Hepatocyte (in vitro differentiated cells): ENCODE measurements around the gene BCL10. TPM values are rescaled to one million over a fixed set of nuclear protein-coding genes. Genes with fewer than 3 reads are reported as not detected.

Experiments
- DNase-seq: peaks from one replicate; pipeline ENCODE4 v3.0.0-alpha.2; 2016; ENCODE audit warnings: low spot score
- H2AFZ ChIP-seq: fragments of 200-600 bp; sonication (generic); 2 replicates; pipeline ENCODE4 v1.6.0; 2016; ENCODE audit warnings: antibody characterized with exemption, mild to moderate bottlenecking
- H3K27ac ChIP-seq: fragments of 200-600 bp; sonication (generic); 2 replicates; pipeline ENCODE4 v1.5.1; 2016; ENCODE audit warnings: mild to moderate bottlenecking
- H3K27me3 ChIP-seq: fragments of 200-600 bp; sonication (generic); 2 replicates; pipeline ENCODE4 v1.6.1; 2016
- H3K36me3 ChIP-seq: fragments of 200-600 bp; sonication (generic); replicated peaks from 2 replicates; pipeline ENCODE4 v1.5.1; 2016; ENCODE audit warnings: low read depth; ENCODE audit not compliant: insufficient read depth
- H3K4me1 ChIP-seq: fragments of 200-600 bp; sonication (generic); 2 replicates; pipeline ENCODE4 v1.5.1; 2016; ENCODE audit warnings: mild to moderate bottlenecking, moderate library complexity; ENCODE audit not compliant: insufficient read depth
- H3K4me2 ChIP-seq: fragments of 200-600 bp; sonication (generic); 2 replicates; pipeline ENCODE4 v1.6.0; 2016
- H3K4me3 ChIP-seq: fragments of 200-600 bp; sonication (generic); 2 replicates; pipeline ENCODE4 v1.5.1; 2016; ENCODE audit warnings: mild to moderate bottlenecking
- H3K79me2 ChIP-seq: fragments of 200-600 bp; sonication (generic); 2 replicates; pipeline ENCODE4 v1.6.0; 2017; ENCODE audit warnings: mild to moderate bottlenecking
- H3K9me2 ChIP-seq: fragments of 200-600 bp; sonication (generic); replicated peaks from 2 replicates; pipeline ENCODE4 v1.6.0; 2017; ENCODE audit warnings: mild to moderate bottlenecking; ENCODE audit not compliant: insufficient read depth
- H3K9me3 ChIP-seq: fragments of 200-600 bp; sonication (generic); 2 replicates; pipeline ENCODE4 v1.5.1; 2016; ENCODE audit warnings: low read depth, mild to moderate bottlenecking
- H4K20me1 ChIP-seq: fragments of 200-600 bp; sonication (generic); 2 replicates; pipeline ENCODE4 v1.6.0; 2016; ENCODE audit warnings: mild to moderate bottlenecking; ENCODE audit not compliant: insufficient read depth, poor library complexity, severe bottlenecking
- EZH2 ChIP-seq: fragments of 200-600 bp; sonication (generic); IDR thresholded peaks from 2 replicates; pipeline ENCODE4 v1.6.1; 2016; ENCODE audit warnings: antibody characterized with exemption, mild to moderate bottlenecking, borderline replicate concordance
- EZH2phosphoT487 ChIP-seq: fragments of 200-600 bp; sonication (generic); IDR thresholded peaks from one replicate; pipeline ENCODE4 v1.6.1; 2018; ENCODE audit warnings: antibody characterized with exemption, mild to moderate bottlenecking, low read depth, moderate library complexity; ENCODE audit not compliant: unreplicated experiment, severe bottlenecking
- WGBS: methylation state at CpG from one replicate; pipeline ENCODE4 v1.1.6; 2016; ENCODE audit warnings: low lambda C conversion rate; ENCODE audit errors: missing lambda C conversion rate; 5-methylcytosine and 5-hydroxymethylcytosine counted together
- polyA plus RNA-seq: library from polyadenylated mRNA; unstranded; fragments of >200 nt; fragmentation: Nextera tagmentation; extraction: Ambion mirVana; gene quantifications from 2 replicates; pipeline ENCODE4 v1.2.1, GENCODE V29; 2016
- total RNA-seq: library from RNA; depleted of rRNA; stranded (reverse); fragments of >200 nt; gene quantifications from 2 replicates; pipeline ENCODE4 v1.2.3, GENCODE V29; 2014
- TF ChIP-seq, protein P1 (sequence below): fragments of 200-600 bp; sonication (generic); IDR thresholded peaks from 2 replicates; pipeline ENCODE4 v1.5.1; 2016; ENCODE audit warnings: antibody characterized with exemption, mild to moderate bottlenecking; ENCODE audit not compliant: poor library complexity

Gene BCL10
- 33.5 and 36.4 TPM in 2 replicates for total RNA-seq
- 25.9 and 28.7 TPM in 2 replicates for polyA plus RNA-seq

DNA sequence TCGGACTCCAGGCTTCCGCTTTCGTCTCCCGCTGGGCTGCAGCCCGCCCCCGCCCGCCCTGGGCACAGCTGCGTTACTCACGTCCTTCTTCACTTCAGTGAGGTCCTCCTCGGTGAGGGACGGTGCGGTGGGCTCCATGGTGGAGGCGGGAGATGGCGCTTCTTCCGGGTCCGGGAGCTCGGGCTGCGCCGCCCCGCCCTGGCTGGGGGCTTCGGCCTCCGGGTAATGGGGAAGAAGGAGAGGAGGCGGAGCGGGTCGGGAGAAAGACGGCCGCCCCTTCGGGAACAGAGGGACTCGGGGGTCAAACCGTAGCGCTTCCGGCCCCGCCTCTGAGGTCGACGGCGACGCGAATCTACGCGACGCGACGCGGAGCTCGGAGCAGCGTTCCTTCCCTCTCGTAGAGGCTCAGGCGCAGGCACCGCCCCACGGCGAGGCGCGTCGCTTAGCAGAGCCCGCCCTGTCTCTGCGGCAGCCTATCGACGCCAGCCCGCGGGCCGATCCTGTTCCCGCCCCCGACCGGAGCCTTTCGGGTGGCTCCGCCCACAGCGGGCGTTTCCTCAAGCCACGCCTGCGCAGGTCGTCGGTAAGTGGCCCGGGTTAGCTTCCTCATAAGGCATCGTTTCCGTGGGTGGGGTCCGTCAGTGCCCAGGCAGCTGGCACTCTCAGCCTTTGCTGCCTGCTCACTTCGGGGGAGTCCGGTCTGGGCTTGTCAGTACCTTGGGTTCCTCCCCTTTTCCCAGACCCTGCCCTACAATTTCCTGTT, at the start of gene BCL10:
Gene BCL10 (minus strand): TSS at position 418 of the 763 bp plus-strand sequence. CDS start 280 bp downstream, at position 138.
- peak within 1 kb of the TSS; percentile 98 for H3K27ac ChIP-seq
- WGBS = under 1% methylated on average over 71 of the region's 78 CpGs
- no peak for TF ChIP-seq EZH2
- TF ChIP-seq, protein P1, sequence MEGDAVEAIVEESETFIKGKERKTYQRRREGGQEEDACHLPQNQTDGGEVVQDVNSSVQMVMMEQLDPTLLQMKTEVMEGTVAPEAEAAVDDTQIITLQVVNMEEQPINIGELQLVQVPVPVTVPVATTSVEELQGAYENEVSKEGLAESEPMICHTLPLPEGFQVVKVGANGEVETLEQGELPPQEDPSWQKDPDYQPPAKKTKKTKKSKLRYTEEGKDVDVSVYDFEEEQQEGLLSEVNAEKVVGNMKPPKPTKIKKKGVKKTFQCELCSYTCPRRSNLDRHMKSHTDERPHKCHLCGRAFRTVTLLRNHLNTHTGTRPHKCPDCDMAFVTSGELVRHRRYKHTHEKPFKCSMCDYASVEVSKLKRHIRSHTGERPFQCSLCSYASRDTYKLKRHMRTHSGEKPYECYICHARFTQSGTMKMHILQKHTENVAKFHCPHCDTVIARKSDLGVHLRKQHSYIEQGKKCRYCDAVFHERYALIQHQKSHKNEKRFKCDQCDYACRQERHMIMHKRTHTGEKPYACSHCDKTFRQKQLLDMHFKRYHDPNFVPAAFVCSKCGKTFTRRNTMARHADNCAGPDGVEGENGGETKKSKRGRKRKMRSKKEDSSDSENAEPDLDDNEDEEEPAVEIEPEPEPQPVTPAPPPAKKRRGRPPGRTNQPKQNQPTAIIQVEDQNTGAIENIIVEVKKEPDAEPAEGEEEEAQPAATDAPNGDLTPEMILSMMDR = no peak
- TF ChIP-seq EZH2phosphoT487 = no peak
- H3K9me3 ChIP-seq = no peaks in the 10 kb centered on the region
- H2AFZ ChIP-seq = peak within 1 kb of the TSS; percentile 50
- peaks cover 8% of the 10 kb centered on the region for H4K20me1 ChIP-seq
- H3K4me2 ChIP-seq = peak within 1 kb of the TSS; percentile 78
- no peaks in the 10 kb centered on the region for H3K27me3 ChIP-seq
- peaks cover 40% of the 10 kb centered on the region for H3K79me2 ChIP-seq
- peaks cover 12% of the 10 kb centered on the region for H3K4me1 ChIP-seq
- peak within 1 kb of the TSS; percentile 77 for H3K4me3 ChIP-seq
- DNase-seq = peak; percentile 99
- no peaks in the 10 kb centered on the region for H3K9me2 ChIP-seq
- no peaks in the 10 kb centered on the region for H3K36me3 ChIP-seq

DNA sequence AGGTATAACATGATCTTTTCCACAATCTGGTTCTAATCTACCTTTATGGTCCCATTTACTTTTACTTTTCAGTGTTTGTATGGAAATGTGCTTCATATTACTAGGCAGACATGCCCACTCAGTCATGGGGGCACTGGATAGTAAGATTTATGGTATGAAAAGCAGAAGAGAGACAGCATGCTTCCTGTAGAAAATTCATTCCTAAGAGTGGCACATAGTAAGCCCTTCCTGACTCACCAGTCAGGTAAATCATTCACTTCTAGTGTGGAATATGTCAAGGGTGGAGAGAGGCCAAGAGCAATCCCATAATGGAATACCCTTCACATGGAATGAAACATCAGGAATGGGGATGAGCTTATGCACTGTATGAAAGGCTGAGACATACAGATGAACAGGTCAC, 49.5 kb upstream of the BCL10 start:
- peak; percentile 15 for DNase-seq
- Histone ChIP-seq H3K9me2 (no peaks in the 10 kb centered on the region), H3K4me3 (no peak overlapping the region), H3K9me3 (no peaks in the 10 kb centered on the region), H3K36me3 (no peaks in the 10 kb centered on the region), H4K20me1 (no peaks in the 10 kb centered on the region), H3K4me1 (peaks cover 22% of the 10 kb centered on the region), H2AFZ (no peak overlapping the region), H3K4me2 (no peak overlapping the region), H3K27me3 (no peaks in the 10 kb centered on the region), H3K79me2 (no peaks in the 10 kb centered on the region), H3K27ac (no peak overlapping the region)
- TF ChIP-seq EZH2phosphoT487 (no peak), EZH2 (no peak)
- TF ChIP-seq, protein P1 = no peak

DNA sequence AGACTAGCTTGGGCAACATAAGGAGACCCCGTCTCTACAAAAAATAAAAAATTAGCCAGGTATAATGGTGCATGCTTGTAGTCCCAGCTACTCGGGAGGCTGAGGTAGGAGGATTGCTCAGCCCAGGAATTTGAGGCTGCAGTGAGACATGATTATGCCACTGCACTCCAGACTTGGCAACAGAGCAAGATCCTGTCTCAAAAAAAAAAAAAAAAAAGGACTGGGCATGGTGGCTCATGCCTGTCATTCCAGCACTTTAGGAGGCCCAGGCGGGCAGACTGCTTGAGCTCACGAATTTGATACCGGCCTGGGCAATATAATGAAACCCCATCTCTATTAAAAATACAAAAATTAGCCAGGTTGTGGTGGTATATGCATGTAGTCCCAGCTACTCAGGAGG, 47.3 kb upstream of the BCL10 start:
- DNase-seq = no peak
- H3K27me3 ChIP-seq = no peaks in the 10 kb centered on the region
- no peak overlapping the region for H2AFZ ChIP-seq
- 98% methylated on average over 5 of the region's 5 CpGs for WGBS
- no peaks in the 10 kb centered on the region for H3K36me3 ChIP-seq
- H3K27ac ChIP-seq = no peak overlapping the region
- H4K20me1 ChIP-seq = no peaks in the 10 kb centered on the region
- no peaks in the 10 kb centered on the region for H3K9me3 ChIP-seq
- no peak for TF ChIP-seq EZH2phosphoT487
- TF ChIP-seq EZH2 = no peak
- TF ChIP-seq, protein P1 = no peak
- H3K4me3 ChIP-seq = no peak overlapping the region
- peaks cover 15% of the 10 kb centered on the region for H3K4me1 ChIP-seq
- H3K79me2 ChIP-seq = no peaks in the 10 kb centered on the region
- no peaks in the 10 kb centered on the region for H3K9me2 ChIP-seq
- no peak overlapping the region for H3K4me2 ChIP-seq
